ENCODE data around the gene SAP25. TPM values are rescaled to one million over a fixed set of nuclear protein-coding genes. Genes with fewer than 3 reads are reported as not detected.
"Not testable (repeated sequence)": the region's sequence is repeated elsewhere in the genome, so short reads cannot be mapped to it uniquely, and the experiment has no call there.

Gene SAP25
- total RNA-seq, 2 donors from 2014 or later, result 1.1 TPM

GRCh38 chr7:100546129-100546925 lies 27.4 kb downstream of the SAP25 start:
- DNase-seq (no peak), ATAC-seq (peak; percentile 86)
- intact Hi-C loops (cut with DNase I, micrococcal nuclease), result no loop called here

- ATAC-seq (peak; percentile 34), DNase-seq (peak in 1 of 2 donors; percentile 74)
- intact Hi-C loops (cut with DNase I, micrococcal nuclease), result no loop called here
Measured at GRCh38 chr7:100545360-100546128, 28.2 kb downstream of the SAP25 start.

GRCh38 chr7:100544967-100545359 lies 28.7 kb downstream of the SAP25 start:
- ATAC-seq (peak; percentile 2), DNase-seq (no peak)
- intact Hi-C loops (cut with DNase I, micrococcal nuclease), result no loop called here

GRCh38 chr7:100544386-100544785 lies 29.3 kb downstream of the SAP25 start:
- DNase-seq (no peak), ATAC-seq (no peak)
- intact Hi-C loops (cut with DNase I, micrococcal nuclease), result no loop called here

- no peak for DNase-seq
- intact Hi-C loops (cut with DNase I, micrococcal nuclease), result no loop called here
- ATAC-seq, result no peak
Measured at GRCh38 chr7:100543586-100543985, 30.1 kb downstream of the SAP25 start.

GRCh38 chr7:100541309-100541708 lies 32.4 kb downstream of the SAP25 start:
- DNase-seq; ATAC-seq; intact Hi-C loops (cut with DNase I, micrococcal nuclease): not testable (repeated sequence)

GRCh38 chr7:100540073-100540723 lies 33.5 kb downstream of the SAP25 start:
- ATAC-seq, result peak; percentile 61
- DNase-seq, result peak; percentile 80 to 81

GRCh38 chr7:100539436-100540006 lies 34.2 kb downstream of the SAP25 start:
- intact Hi-C loops (cut with DNase I, micrococcal nuclease), result no loop called here
- ATAC-seq, result peak; percentile 6

More at GRCh38 chr7:100540073-100540723, 33.5 kb downstream of the SAP25 start:
- intact Hi-C loops (cut with DNase I, micrococcal nuclease), result no loop called here

GRCh38 chr7:100538654-100539435 lies 34.9 kb downstream of the SAP25 start, which contains the start of gene AGFG2:
AGFG2 (plus strand) TSS chr7:100539203; CDS start chr7:100539347, 144 bp downstream.
- peak; percentile 89 for ATAC-seq
- DNase-seq, result peak; percentile 100
- intact Hi-C loops (cut with DNase I, micrococcal nuclease), result no loop called here

More at GRCh38 chr7:100539436-100540006, 34.2 kb downstream of the SAP25 start:
- no peak for DNase-seq

GRCh38 chr7:100538348-100538653 lies 35.4 kb downstream of the SAP25 start:
- intact Hi-C loops (cut with DNase I, micrococcal nuclease), result no loop called here
- ATAC-seq (no peak), DNase-seq (no peak)

- DNase-seq; intact Hi-C loops (cut with DNase I, micrococcal nuclease); ATAC-seq: not testable (repeated sequence)
Measured at GRCh38 chr7:100536695-100537094, 37.0 kb downstream of the SAP25 start.

- intact Hi-C loops (cut with DNase I, micrococcal nuclease); ATAC-seq; DNase-seq: not testable (repeated sequence)
Measured at GRCh38 chr7:100535982-100536381, 37.7 kb downstream of the SAP25 start.

GRCh38 chr7:100532165-100533022 lies 41.3 kb downstream of the SAP25 start:
- intact Hi-C loops (cut with DNase I, micrococcal nuclease), result no loop called here
- peak; percentile 20 for ATAC-seq
- DNase-seq, result no peak

- ATAC-seq; intact Hi-C loops (cut with DNase I, micrococcal nuclease); DNase-seq: not testable (repeated sequence)
Measured at GRCh38 chr7:100528108-100528866, 45.4 kb downstream of the SAP25 start.

GRCh38 chr7:100523192-100523591 lies 50.5 kb downstream of the SAP25 start:
- ATAC-seq; DNase-seq; intact Hi-C loops (cut with DNase I, micrococcal nuclease): not testable (repeated sequence)

All from left colon (tissue), 2 donors.